Measurements from ENCODE around the gene TIMELESS.
"Not testable (repeated sequence)": the region's sequence is repeated elsewhere in the genome, so short reads cannot be mapped to it uniquely, and the experiment has no call there.

The TIMELESS gene

GRCh38 chr12:56468216-56469006, 19.2 kb upstream of the TIMELESS start, which contains the start of gene SPRYD4:
SPRYD4 (plus strand) TSS chr12:56468578; CDS start chr12:56468592, 14 bp downstream.
- peak; percentile 91 for DNase-seq

GRCh38 chr12:56462565-56462964, 13.3 kb upstream of the TIMELESS start:
- DNase-seq, result no peak

GRCh38 chr12:56461235-56462159, 12.3 kb upstream of the TIMELESS start:
- DNase-seq, result no peak

- DNase-seq, result no peak
Measured at GRCh38 chr12:56457817-56458216, 8.6 kb upstream of the TIMELESS start.

GRCh38 chr12:56454557-56454956, 5.3 kb upstream of the TIMELESS start, which contains the start of gene MIP:
MIP (minus strand) TSS chr12:56454657; CDS start chr12:56454613, 44 bp downstream.
- DNase-seq, result no peak

GRCh38 chr12:56451147-56451546, 1.9 kb upstream of the TIMELESS start:
- no peak for DNase-seq

GRCh38 chr12:56450241-56450640, 1.0 kb upstream of the TIMELESS start:
- no peak for DNase-seq

- no peak for DNase-seq
Measured at GRCh38 chr12:56449622-56449984, 377 bp upstream of the TIMELESS start.

- not testable (repeated sequence) for DNase-seq
Measured at GRCh38 chr12:56443208-56443607, 6.0 kb downstream of the TIMELESS start.

- no peak for DNase-seq
Measured at GRCh38 chr12:56437430-56438176, 11.6 kb downstream of the TIMELESS start.

GRCh38 chr12:56434828-56435227, 14.4 kb downstream of the TIMELESS start:
- no peak for DNase-seq

GRCh38 chr12:56431850-56432249, 17.4 kb downstream of the TIMELESS start:
- DNase-seq, result no peak

GRCh38 chr12:56431288-56431687, 17.9 kb downstream of the TIMELESS start:
- no peak for DNase-seq

GRCh38 chr12:56425940-56426438, 23.2 kb downstream of the TIMELESS start:
- no peak for DNase-seq

GRCh38 chr12:56425193-56425592, 24.0 kb downstream of the TIMELESS start:
- peak; percentile 5 for DNase-seq

GRCh38 chr12:56420411-56420810, 28.8 kb downstream of the TIMELESS start:
- DNase-seq, result no peak

- no peak for DNase-seq
Measured at GRCh38 chr12:56417739-56418138, 31.5 kb downstream of the TIMELESS start.

- DNase-seq, result no peak
Measured at GRCh38 chr12:56414401-56414800, 34.8 kb downstream of the TIMELESS start.

GRCh38 chr12:56413392-56413791, 35.8 kb downstream of the TIMELESS start:
- DNase-seq, result no peak

- no peak for DNase-seq
Measured at GRCh38 chr12:56411781-56412639, 37.2 kb downstream of the TIMELESS start.

- no peak for DNase-seq
Measured at GRCh38 chr12:56410768-56411167, 38.5 kb downstream of the TIMELESS start.

Measured in NCI-H1436 (cell line).